ENCODE data around the gene MB21D2. TPM values are rescaled to one million over a fixed set of nuclear protein-coding genes. Genes with fewer than 3 reads are reported as not detected.

The MB21D2 gene
- total RNA-seq, 4 donors from 2014 or later: 3.5 to 18.2 (median 5.2) TPM

DNA sequence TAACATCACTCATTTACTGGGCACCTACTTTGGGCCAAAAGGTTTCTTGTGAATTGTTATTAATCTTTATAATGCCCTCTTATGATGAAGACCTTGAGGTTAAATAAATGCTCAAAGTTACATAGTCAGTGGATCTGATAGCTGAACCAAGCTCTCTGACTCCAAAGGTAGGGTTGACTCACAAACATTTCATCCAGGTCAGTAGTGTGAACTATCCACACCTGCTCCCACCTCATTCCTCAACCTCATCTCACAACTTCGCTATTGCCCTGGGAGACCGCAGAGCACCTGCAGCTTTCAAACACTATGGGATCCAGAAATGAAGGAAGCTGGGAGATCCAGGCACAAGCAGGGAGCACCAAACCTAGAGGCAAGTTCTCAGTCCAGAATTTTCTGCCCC lies 96.5 kb downstream of the MB21D2 start:
- TF ChIP-seq CTCF (IDR thresholded peaks at IDR 0.05): no peak
- DNase-seq (ENCODE audit: low spot score) (no peak), ATAC-seq (ENCODE audit: low FRiP score) (no peak)

DNA sequence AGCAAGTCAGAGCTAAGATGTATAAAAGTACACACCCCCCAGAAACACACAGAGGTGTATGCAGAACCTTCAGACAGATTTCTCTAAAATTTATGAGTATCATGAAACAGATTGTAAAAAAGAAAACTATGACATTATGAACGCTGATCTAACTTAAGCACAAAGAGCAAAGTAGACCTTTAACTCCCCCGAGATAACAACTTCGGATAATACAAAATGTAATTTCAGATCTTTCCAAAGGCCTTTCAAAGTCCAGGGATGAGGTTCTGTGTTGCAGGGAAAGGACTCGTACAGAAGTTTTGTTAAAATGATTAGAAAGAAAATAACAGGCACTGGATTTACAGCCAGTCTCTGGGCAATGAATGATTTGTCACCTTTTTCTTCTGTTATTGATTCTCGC lies 97.5 kb downstream of the MB21D2 start:
- no peak for DNase-seq (ENCODE audit: low spot score)
- no peak for ATAC-seq (ENCODE audit: low FRiP score)
- TF ChIP-seq CTCF (IDR thresholded peaks at IDR 0.05): no peak

DNA sequence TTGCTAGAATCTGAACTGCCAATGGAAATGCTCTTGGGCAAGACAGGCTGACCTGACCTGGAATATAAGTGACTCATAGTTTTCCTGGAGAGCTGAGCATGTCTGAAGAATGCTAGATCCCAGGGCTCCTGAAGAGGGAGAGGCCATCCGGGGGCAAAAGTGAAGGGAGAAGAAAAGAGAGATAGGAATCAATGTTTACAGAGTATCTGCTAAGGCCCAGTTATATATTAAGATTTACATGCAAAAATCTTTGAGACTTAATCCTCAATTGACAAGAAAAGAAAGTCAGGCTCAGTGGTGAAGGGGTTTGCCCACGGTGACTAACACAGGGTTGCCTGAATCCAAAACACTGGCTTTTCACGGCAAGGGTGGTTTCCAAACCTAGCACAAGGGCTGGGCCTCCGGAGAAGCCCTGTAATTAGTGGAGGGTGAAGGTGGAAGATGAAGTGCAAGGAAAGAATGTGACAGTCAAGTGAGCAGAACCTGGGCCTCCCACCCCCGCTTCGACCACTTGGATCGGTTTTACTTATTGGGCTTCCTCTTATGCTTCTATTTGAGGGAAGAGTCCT lies 98.6 kb downstream of the MB21D2 start:
- no peak for TF ChIP-seq CTCF (IDR thresholded peaks at IDR 0.05)
- ATAC-seq (ENCODE audit: low FRiP score) (peak; percentile 93), DNase-seq (ENCODE audit: low spot score) (no peak)

DNA sequence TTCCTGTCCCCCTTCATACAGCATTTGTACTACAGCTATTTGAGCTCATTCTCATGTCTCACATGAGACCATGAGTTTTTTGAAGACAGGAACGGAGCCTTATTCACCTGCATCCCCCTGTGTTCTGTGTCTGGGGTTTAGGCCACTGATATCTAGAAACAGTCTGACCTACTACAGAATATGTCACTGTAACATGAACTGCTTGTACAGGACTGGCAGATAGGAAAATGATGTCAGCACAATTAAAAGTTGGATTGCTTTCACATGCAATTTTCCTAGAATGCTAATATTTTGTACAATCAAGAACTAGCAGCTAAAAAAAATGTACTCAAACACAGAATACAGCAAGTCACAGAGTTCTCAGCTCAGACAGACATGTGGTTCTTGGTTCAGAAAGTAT lies 99.5 kb downstream of the MB21D2 start:
- TF ChIP-seq CTCF (IDR thresholded peaks at IDR 0.05): no peak
- DNase-seq (ENCODE audit: low spot score) (no peak), ATAC-seq (ENCODE audit: low FRiP score) (no peak)

DNA sequence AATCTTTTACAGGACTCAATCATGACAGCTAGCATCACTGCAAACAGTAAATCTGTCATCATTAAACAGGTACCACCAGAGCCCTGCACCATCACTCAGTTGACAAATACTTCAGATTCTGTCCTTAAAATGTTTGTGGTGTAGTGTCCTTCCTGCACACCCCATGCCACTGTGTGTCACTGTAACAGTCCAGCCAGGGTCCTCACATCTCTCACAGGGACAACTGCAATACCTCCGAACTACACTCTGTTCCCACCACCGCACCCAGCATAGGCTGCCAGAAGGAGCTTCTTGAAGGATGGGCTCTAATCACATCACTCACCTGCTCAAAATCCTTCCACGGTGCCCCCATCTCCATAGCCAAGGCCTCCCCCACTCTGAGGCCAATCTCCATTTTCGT lies 100.2 kb downstream of the MB21D2 start:
- ATAC-seq (ENCODE audit: low FRiP score): no peak
- no peak for DNase-seq (ENCODE audit: low spot score)

DNA sequence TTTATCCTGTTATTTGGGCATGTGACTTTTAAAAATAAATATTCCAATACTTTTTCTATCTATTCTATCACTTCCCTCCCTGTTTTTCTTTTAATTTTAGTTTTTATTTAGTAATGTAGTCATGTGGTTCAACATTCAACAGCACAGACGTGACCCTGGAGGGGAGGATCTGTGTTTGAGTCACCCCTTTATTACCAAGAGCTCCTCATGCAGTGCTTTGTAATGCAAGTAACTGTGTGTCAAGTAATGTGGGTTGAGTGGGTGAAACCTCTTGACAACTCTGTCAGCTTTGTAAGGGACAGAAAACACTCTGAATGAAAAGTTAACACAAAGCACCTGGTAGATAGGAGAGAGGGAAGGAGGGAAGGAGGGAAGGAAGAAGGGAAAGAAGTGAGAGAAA lies 100.6 kb downstream of the MB21D2 start:
- DNase-seq (ENCODE audit: low spot score) (no peak), ATAC-seq (ENCODE audit: low FRiP score) (no peak)
- no peak for TF ChIP-seq CTCF (IDR thresholded peaks at IDR 0.05)

More for the DNA sequence above, 100.2 kb downstream of the MB21D2 start:
- TF ChIP-seq CTCF (IDR thresholded peaks at IDR 0.05): no peak

DNA sequence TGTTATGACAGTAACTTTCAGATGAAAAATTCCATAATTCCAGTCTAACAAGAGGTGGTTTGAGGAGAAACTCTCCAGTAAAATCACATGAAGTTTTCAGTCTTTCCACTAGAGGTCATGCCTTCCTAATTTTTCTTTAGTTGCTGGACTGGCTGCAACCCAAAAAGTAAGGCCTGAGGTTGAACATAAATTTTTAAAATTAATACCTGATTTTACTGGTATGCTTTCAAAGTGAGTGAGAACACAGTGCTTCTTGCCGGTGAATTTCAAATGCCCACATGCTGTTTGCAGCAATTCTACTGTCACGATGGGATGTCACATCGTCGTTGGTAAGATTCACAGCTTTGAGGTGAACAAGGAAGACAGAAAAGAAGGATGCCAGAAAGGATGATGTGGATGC lies 101.3 kb downstream of the MB21D2 start:
- DNase-seq (ENCODE audit: low spot score): no peak
- ATAC-seq (ENCODE audit: low FRiP score): no peak
- peak in 1 of 3 donors; percentile 54 for TF ChIP-seq CTCF (IDR thresholded peaks at IDR 0.05)

Data from omental fat pad (tissue), 4 donors.